ENCODE data around the gene DENND1C. TPM values are rescaled to one million over a fixed set of nuclear protein-coding genes. Genes with fewer than 3 reads are reported as not detected.

Gene DENND1C
- total RNA-seq, 1 donor from 2014 or later: not detected

DNA sequence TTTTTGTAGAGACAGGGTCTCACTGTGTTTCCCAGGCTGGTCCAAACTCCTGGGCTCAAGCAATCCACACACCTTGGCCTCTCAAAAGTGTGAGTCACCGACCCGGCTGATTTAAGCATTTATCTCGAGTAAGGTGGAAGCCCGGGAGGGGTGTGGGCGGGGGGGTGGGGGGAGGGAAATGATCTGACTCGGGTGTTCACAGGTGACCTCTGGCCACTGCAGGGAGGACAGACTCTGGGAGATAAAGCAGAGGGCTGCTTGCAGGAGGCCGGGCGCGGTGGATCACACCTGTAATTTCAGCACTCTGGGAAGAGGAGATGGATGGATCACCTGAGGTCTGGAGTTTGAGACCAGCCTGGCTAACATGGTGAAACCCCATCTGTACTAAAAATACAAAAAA, 7.9 kb downstream of the DENND1C start:
- H3K27me3 Mint-ChIP-seq (ENCODE audit: low read depth): peaks cover 46% of the 10 kb centered on the region
- H3K36me3 Mint-ChIP-seq (ENCODE audit: low read depth): no peaks in the 10 kb centered on the region
- H3K9me3 Mint-ChIP-seq: no peaks in the 10 kb centered on the region
- no peak for DNase-seq (ENCODE audit: low read depth, low spot score)
- H3K4me3 Mint-ChIP-seq: no peak overlapping the region
- no peak overlapping the region for H3K27ac Mint-ChIP-seq (ENCODE audit: unreplicated experiment)
- peaks cover 7% of the 10 kb centered on the region for H3K4me1 Mint-ChIP-seq
- TF ChIP-seq, protein P1, sequence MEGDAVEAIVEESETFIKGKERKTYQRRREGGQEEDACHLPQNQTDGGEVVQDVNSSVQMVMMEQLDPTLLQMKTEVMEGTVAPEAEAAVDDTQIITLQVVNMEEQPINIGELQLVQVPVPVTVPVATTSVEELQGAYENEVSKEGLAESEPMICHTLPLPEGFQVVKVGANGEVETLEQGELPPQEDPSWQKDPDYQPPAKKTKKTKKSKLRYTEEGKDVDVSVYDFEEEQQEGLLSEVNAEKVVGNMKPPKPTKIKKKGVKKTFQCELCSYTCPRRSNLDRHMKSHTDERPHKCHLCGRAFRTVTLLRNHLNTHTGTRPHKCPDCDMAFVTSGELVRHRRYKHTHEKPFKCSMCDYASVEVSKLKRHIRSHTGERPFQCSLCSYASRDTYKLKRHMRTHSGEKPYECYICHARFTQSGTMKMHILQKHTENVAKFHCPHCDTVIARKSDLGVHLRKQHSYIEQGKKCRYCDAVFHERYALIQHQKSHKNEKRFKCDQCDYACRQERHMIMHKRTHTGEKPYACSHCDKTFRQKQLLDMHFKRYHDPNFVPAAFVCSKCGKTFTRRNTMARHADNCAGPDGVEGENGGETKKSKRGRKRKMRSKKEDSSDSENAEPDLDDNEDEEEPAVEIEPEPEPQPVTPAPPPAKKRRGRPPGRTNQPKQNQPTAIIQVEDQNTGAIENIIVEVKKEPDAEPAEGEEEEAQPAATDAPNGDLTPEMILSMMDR (conservative IDR thresholded peaks at IDR 0.05): no peak

DNA sequence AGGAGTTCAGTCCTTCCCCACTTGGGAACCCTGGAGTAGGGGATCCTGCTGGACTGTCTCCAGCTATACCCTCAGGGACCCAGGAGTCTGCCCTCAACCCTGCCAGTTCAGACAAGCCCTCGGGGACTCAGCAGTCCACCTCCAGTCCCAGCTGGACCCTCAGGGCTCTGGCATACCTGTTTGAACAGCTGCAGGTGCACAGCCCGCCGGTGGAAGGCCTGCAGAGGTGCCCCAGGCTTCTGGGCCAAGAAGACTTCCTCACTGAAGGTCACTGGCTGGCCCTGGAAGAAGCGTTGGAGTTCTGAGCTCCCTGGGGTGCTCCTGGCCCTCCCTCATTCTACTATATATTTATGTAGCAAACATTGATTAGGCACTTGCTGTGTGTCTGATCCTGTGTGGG, 8.9 kb downstream of the DENND1C start:
- DNase-seq (ENCODE audit: low read depth, low spot score): no peak
- H3K4me1 Mint-ChIP-seq: peaks cover 7% of the 10 kb centered on the region

DNA sequence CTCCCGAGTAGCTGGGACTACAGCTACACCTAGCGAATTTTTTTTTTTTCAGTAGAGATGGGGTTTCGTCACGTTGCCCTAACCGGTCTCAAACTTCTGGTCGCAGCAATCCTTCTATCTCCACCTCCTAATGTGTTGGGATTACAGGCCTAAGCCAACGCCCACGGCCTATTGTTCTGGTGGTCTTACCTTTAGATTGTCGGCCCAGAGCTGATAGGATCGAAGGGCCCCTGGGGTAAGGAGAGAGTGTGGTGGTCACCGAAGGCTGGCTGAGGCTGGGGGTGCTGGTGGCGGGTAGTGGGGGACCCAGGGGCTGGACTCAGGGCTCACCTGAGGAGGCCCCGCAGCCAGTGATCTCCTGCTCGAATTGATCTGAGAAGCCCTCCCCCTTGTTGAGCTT, 10.5 kb downstream of the DENND1C start:
- no peak overlapping the region for H3K4me3 Mint-ChIP-seq
- no peak for DNase-seq (ENCODE audit: low read depth, low spot score)
- no peaks in the 10 kb centered on the region for H3K36me3 Mint-ChIP-seq (ENCODE audit: low read depth)
- H3K27me3 Mint-ChIP-seq (ENCODE audit: low read depth): peaks cover 64% of the 10 kb centered on the region
- TF ChIP-seq, protein P1 (conservative IDR thresholded peaks at IDR 0.05): no peak
- no peaks in the 10 kb centered on the region for H3K9me3 Mint-ChIP-seq
- H3K27ac Mint-ChIP-seq (ENCODE audit: unreplicated experiment): no peak overlapping the region
- H3K4me1 Mint-ChIP-seq: peaks cover 3% of the 10 kb centered on the region

More for the DNA sequence above, 8.9 kb downstream of the DENND1C start:
- no peaks in the 10 kb centered on the region for H3K36me3 Mint-ChIP-seq (ENCODE audit: low read depth)
- TF ChIP-seq, protein P1 (conservative IDR thresholded peaks at IDR 0.05): no peak
- no peak overlapping the region for H3K4me3 Mint-ChIP-seq
- H3K27me3 Mint-ChIP-seq (ENCODE audit: low read depth): peaks cover 55% of the 10 kb centered on the region
- no peak overlapping the region for H3K27ac Mint-ChIP-seq (ENCODE audit: unreplicated experiment)
- no peaks in the 10 kb centered on the region for H3K9me3 Mint-ChIP-seq

DNA sequence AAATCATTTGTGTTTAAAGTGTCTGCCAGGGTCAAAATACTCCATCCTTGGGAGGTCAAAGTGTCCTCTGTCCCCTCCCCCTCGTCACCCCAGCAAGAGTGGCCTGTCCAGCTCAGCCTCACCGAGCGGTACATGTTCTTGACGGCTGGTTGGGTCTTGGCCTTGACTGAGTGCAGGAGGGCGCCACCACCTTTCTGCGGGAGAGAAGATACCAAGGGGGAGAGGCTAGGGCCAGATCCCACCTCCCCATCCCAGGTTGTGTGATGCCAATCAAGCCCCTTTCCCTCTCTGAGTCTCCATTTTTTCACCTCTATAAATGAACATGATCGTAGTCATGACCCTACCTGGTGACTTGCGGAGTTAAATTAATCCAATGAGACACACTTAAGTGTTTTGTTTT, 11.4 kb downstream of the DENND1C start:
- Mint-ChIP-seq H3K4me1 (no peaks in the 10 kb centered on the region), H3K27ac (ENCODE audit: unreplicated experiment) (no peak overlapping the region), H3K36me3 (ENCODE audit: low read depth) (no peaks in the 10 kb centered on the region), H3K4me3 (no peak overlapping the region), H3K27me3 (ENCODE audit: low read depth) (peaks cover 64% of the 10 kb centered on the region), H3K9me3 (no peaks in the 10 kb centered on the region)
- DNase-seq (ENCODE audit: low read depth, low spot score): no peak
- TF ChIP-seq, protein P1 (conservative IDR thresholded peaks at IDR 0.05): no peak

DNA sequence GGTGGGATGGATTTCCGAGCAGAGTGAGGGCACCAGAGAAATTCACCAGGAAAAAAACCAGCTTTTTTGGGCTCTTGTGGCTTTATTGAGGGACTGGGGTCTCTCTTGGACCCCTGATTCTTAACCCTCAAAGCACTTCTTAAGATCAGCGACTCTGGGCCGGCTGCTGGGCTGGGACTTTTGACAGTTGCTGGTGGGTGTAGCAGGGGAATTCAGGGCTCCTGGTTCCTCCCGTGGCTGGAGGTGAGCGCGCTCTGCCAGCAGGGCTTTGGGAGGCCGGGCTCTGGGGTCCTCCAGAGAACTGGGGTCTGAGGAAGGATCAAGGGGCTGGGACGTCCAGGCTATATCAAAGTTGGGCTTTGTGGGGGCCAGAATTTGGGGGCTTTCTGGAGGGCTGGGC, 14.2 kb downstream of the DENND1C start:
- Mint-ChIP-seq H3K4me1 (peaks cover under 1% of the 10 kb centered on the region), H3K9me3 (no peaks in the 10 kb centered on the region), H3K27me3 (ENCODE audit: low read depth) (peaks cover 78% of the 10 kb centered on the region), H3K36me3 (ENCODE audit: low read depth) (no peaks in the 10 kb centered on the region), H3K27ac (ENCODE audit: unreplicated experiment) (no peak overlapping the region), H3K4me3 (no peak overlapping the region)
- TF ChIP-seq, protein P1 (conservative IDR thresholded peaks at IDR 0.05): no peak
- no peak for DNase-seq (ENCODE audit: low read depth, low spot score)
